ENCODE results near the gene EFEMP1.

EFEMP1 gene

GRCh38 chr2:55877087-55877436, 46.5 kb downstream of the EFEMP1 start:
- H3K27ac ChIP-seq (ENCODE audit: low read length) = no peak overlapping the region
- TF ChIP-seq EZH2 (IDR thresholded peaks at IDR 0.05; ENCODE audit: borderline replicate concordance, low read depth, low read length, severe bottlenecking) (no peak), CTCF (IDR thresholded peaks at IDR 0.05; ENCODE audit: borderline replicate concordance, extremely low read depth, low read length, poor library complexity, severe bottlenecking) (no peak)

GRCh38 chr2:55876429-55877086, 47.0 kb downstream of the EFEMP1 start:
- no peaks in the 10 kb centered on the region for H3K36me3 ChIP-seq (ENCODE audit: insufficient read depth, low read length)
- no peaks in the 10 kb centered on the region for H4K20me1 ChIP-seq (ENCODE audit: insufficient read depth, low read length)
- DNase-seq = no peak
- H3K27me3 ChIP-seq (ENCODE audit: insufficient read depth, low read length, poor library complexity) = no peaks in the 10 kb centered on the region
- no peak overlapping the region for H3K9ac ChIP-seq (ENCODE audit: low read depth, low read length)
- TF ChIP-seq CTCF (IDR thresholded peaks at IDR 0.05; ENCODE audit: borderline replicate concordance, extremely low read depth, low read length, poor library complexity, severe bottlenecking) (no peak), EZH2 (IDR thresholded peaks at IDR 0.05; ENCODE audit: borderline replicate concordance, low read depth, low read length, severe bottlenecking) (no peak)
- H3K4me2 ChIP-seq (ENCODE audit: insufficient read depth, low read length) = no peak overlapping the region
- ATAC-seq (ENCODE audit: insufficient read depth, low read depth) = no peak
- H3K4me3 ChIP-seq (ENCODE audit: low read depth in 1 of 2, low read length in 2 of 2) = no peak overlapping the region
- no peak overlapping the region for H3K27ac ChIP-seq (ENCODE audit: low read length)
- H3K9me3 ChIP-seq (ENCODE audit: insufficient read depth, low read length, severe bottlenecking) = no peaks in the 10 kb centered on the region
- H3K4me1 ChIP-seq (ENCODE audit: insufficient read depth, low read length) = no peaks in the 10 kb centered on the region
- H2AFZ ChIP-seq (ENCODE audit: low read depth, low read length) = no peak overlapping the region
- H3K79me2 ChIP-seq (ENCODE audit: insufficient read depth, low read length) = no peaks in the 10 kb centered on the region

More at GRCh38 chr2:55877087-55877436, 46.5 kb downstream of the EFEMP1 start:
- H3K79me2 ChIP-seq (ENCODE audit: insufficient read depth, low read length) = no peaks in the 10 kb centered on the region
- H3K4me3 ChIP-seq (ENCODE audit: low read depth in 1 of 2, low read length in 2 of 2) = no peak overlapping the region
- DNase-seq (no peak), ATAC-seq (ENCODE audit: insufficient read depth, low read depth) (no peak)
- no peak overlapping the region for H2AFZ ChIP-seq (ENCODE audit: low read depth, low read length)
- no peaks in the 10 kb centered on the region for H3K4me1 ChIP-seq (ENCODE audit: insufficient read depth, low read length)
- no peaks in the 10 kb centered on the region for H3K9me3 ChIP-seq (ENCODE audit: insufficient read depth, low read length, severe bottlenecking)
- H3K4me2 ChIP-seq (ENCODE audit: insufficient read depth, low read length) = no peak overlapping the region
- no peaks in the 10 kb centered on the region for H4K20me1 ChIP-seq (ENCODE audit: insufficient read depth, low read length)
- H3K9ac ChIP-seq (ENCODE audit: low read depth, low read length) = no peak overlapping the region
- no peaks in the 10 kb centered on the region for H3K27me3 ChIP-seq (ENCODE audit: insufficient read depth, low read length, poor library complexity)
- H3K36me3 ChIP-seq (ENCODE audit: insufficient read depth, low read length) = no peaks in the 10 kb centered on the region

GRCh38 chr2:55875434-55876135, 48.0 kb downstream of the EFEMP1 start:
- no peaks in the 10 kb centered on the region for H3K4me1 ChIP-seq (ENCODE audit: insufficient read depth, low read length)
- no peaks in the 10 kb centered on the region for H3K79me2 ChIP-seq (ENCODE audit: insufficient read depth, low read length)
- H2AFZ ChIP-seq (ENCODE audit: low read depth, low read length) = no peak overlapping the region
- no peak overlapping the region for H3K4me3 ChIP-seq (ENCODE audit: low read depth in 1 of 2, low read length in 2 of 2)
- TF ChIP-seq CTCF (IDR thresholded peaks at IDR 0.05; ENCODE audit: borderline replicate concordance, extremely low read depth, low read length, poor library complexity, severe bottlenecking) (no peak), EZH2 (IDR thresholded peaks at IDR 0.05; ENCODE audit: borderline replicate concordance, low read depth, low read length, severe bottlenecking) (no peak)
- no peak overlapping the region for H3K9ac ChIP-seq (ENCODE audit: low read depth, low read length)
- ATAC-seq (ENCODE audit: insufficient read depth, low read depth) (no peak), DNase-seq (no peak)
- H3K36me3 ChIP-seq (ENCODE audit: insufficient read depth, low read length) = no peaks in the 10 kb centered on the region
- no peak overlapping the region for H3K27ac ChIP-seq (ENCODE audit: low read length)
- no peak overlapping the region for H3K4me2 ChIP-seq (ENCODE audit: insufficient read depth, low read length)
- no peaks in the 10 kb centered on the region for H4K20me1 ChIP-seq (ENCODE audit: insufficient read depth, low read length)
- H3K9me3 ChIP-seq (ENCODE audit: insufficient read depth, low read length, severe bottlenecking) = no peaks in the 10 kb centered on the region
- no peaks in the 10 kb centered on the region for H3K27me3 ChIP-seq (ENCODE audit: insufficient read depth, low read length, poor library complexity)

Measured in DND-41 (cell line).